Suppressor macrophage (primary cell): ENCODE results near the gene TUFM.
A peak's percentile ranks its signal among the peaks of the same experiment; 100 is the strongest.
"Not testable (repeated sequence)": the region's sequence is repeated elsewhere in the genome, so short reads cannot be mapped to it uniquely, and the experiment has no call there.

Source experiments
- DNase-seq, 4 experiments: peaks; one replicate each; pipeline ENCODE4 v3.0.0-alpha.2; 2020 to 2022

TUFM gene

GRCh38 chr16:28875134-28876018 is 29.2 kb upstream of the TUFM start:
- DNase-seq = no peak

GRCh38 chr16:28874406-28874805 is 28.3 kb upstream of the TUFM start:
- DNase-seq = no peak

- DNase-seq = peak; percentile 56 to 74 (median 60)
These were observed 27.5 kb upstream of the TUFM start for GRCh38 chr16:28873543-28874201.

GRCh38 chr16:28872952-28873351 is 26.8 kb upstream of the TUFM start:
- no peak for DNase-seq

GRCh38 chr16:28869201-28869600 is 23.1 kb upstream of the TUFM start:
- DNase-seq = no peak

- DNase-seq = not testable (repeated sequence)
These were observed 21.5 kb upstream of the TUFM start for GRCh38 chr16:28867646-28868045.

GRCh38 chr16:28867241-28867640 is 21.1 kb upstream of the TUFM start:
- no peak for DNase-seq

- peak in 1 of 4 experiments; percentile 0 for DNase-seq
These were observed 20.3 kb upstream of the TUFM start for GRCh38 chr16:28866454-28866804.

- peak in 1 of 4 experiments; percentile 1 for DNase-seq
These were observed 19.7 kb upstream of the TUFM start for GRCh38 chr16:28865722-28866453.

GRCh38 chr16:28865001-28865688 is 19.0 kb upstream of the TUFM start:
- no peak for DNase-seq

- peak; percentile 3 to 43 (median 26) for DNase-seq
These were observed 18.0 kb upstream of the TUFM start for GRCh38 chr16:28863929-28864793.

- no peak for DNase-seq
These were observed 13.2 kb upstream of the TUFM start for GRCh38 chr16:28859326-28859725.

- no peak for DNase-seq
These were observed 12.3 kb upstream of the TUFM start for GRCh38 chr16:28858421-28858820.

- peak in 2 of 4 experiments; percentile 11 to 18 for DNase-seq
These were observed 755 bp upstream of the TUFM start for GRCh38 chr16:28846933-28847273.

- DNase-seq = peak in 1 of 4 experiments; percentile 9
These were observed 428 bp downstream of the TUFM start for GRCh38 chr16:28845761-28846079.

GRCh38 chr16:28845293-28845692 is 855 bp downstream of the TUFM start:
- DNase-seq = peak; percentile 18 to 57 (median 46)

- DNase-seq = no peak
These were observed 1.8 kb downstream of the TUFM start for GRCh38 chr16:28844226-28844885.

- DNase-seq = no peak
These were observed 2.4 kb downstream of the TUFM start for GRCh38 chr16:28843766-28844165.

GRCh38 chr16:28842696-28843095 is 3.5 kb downstream of the TUFM start:
- no peak for DNase-seq

GRCh38 chr16:28839899-28840298 is 6.2 kb downstream of the TUFM start:
- DNase-seq = peak; percentile 25 to 59 (median 58)

GRCh38 chr16:28839004-28839639 is 7.0 kb downstream of the TUFM start:
- no peak for DNase-seq
